GM10248 (cell line): ENCODE results near the gene SETBP1.

Experiments used
- CTCF ChIA-PET: fragments of 300-600 bp; sonication (Branson Sonifier 250); formaldehyde crosslinking; extraction: SDS; loops from one replicate; lab custom pipeline; 2021; ENCODE audit warnings: antibody characterized with exemption; lab: Yijun Ruan, JAX
- POLR2A ChIA-PET: fragments of 350-650 bp; sonication (Branson Sonifier 250); formaldehyde crosslinking; extraction: SDS; loops from one replicate; lab custom pipeline; 2020; ENCODE audit warnings: antibody characterized with exemption; lab: Yijun Ruan, JAX
- DNase-seq: peaks from one replicate; pipeline ENCODE4 v3.0.0; 2012; ENCODE audit errors: extremely low spot score
- CTCF ChIP-seq: IDR thresholded peaks from 2 replicates; pipeline ENCODE4 v1.5.1; 2012; ENCODE audit warnings: mild to moderate bottlenecking, low read depth; ENCODE audit errors: extremely low read depth, missing control alignments, control extremely low read depth

The SETBP1 gene

GRCh38 chr18:44786688-44787087 lies 106.0 kb downstream of the SETBP1 start:
- no peak for TF ChIP-seq CTCF
- ChIA-PET CTCF (interaction anchor here (1.0 to 1.4 kb wide), 8 partner anchors 11 to 119 kb away, joined by 3 to 4 read pairs (median 3); no protein-coding TSS in a partner anchor), POLR2A (no interaction called here)
- peak; percentile 49 for DNase-seq

- TF ChIP-seq CTCF, result no peak
- ChIA-PET POLR2A (no interaction called here), CTCF (interaction anchor here (0.9 to 1.4 kb wide), 2 partner anchors 25 to 30 kb away, joined by 3 read pairs; no protein-coding TSS in a partner anchor)
- no peak for DNase-seq
These were observed 107.6 kb downstream of the SETBP1 start for GRCh38 chr18:44788334-44788733.

- ChIA-PET POLR2A (no interaction called here), CTCF (interaction anchor here (1.0 to 1.4 kb wide), 2 partner anchors 15 to 17 kb away, joined by 3 to 5 read pairs; no protein-coding TSS in a partner anchor)
- DNase-seq, result no peak
These were observed 109.0 kb downstream of the SETBP1 start for GRCh38 chr18:44789710-44790109.

GRCh38 chr18:44790860-44791259 lies 110.2 kb downstream of the SETBP1 start:
- CTCF ChIA-PET, result interaction anchor here (1.1 kb wide), 1 partner anchor 422 kb away, joined by 3 read pairs; no protein-coding TSS in a partner anchor
- POLR2A ChIA-PET, result no interaction called here
- no peak for TF ChIP-seq CTCF
- no peak for DNase-seq

More at GRCh38 chr18:44789710-44790109, 109.0 kb downstream of the SETBP1 start:
- TF ChIP-seq CTCF, result no peak

GRCh38 chr18:44791520-44791919 lies 110.8 kb downstream of the SETBP1 start:
- ChIA-PET CTCF (interaction anchor here (1.1 kb wide), 1 partner anchor 421 kb away, joined by 3 read pairs; no protein-coding TSS in a partner anchor), POLR2A (no interaction called here)
- no peak for TF ChIP-seq CTCF
- DNase-seq, result no peak

- POLR2A ChIA-PET, result no interaction called here
- DNase-seq, result no peak
- CTCF ChIA-PET, result interaction anchor here (0.7 to 1.8 kb wide), 2 partner anchors 11 to 23 kb away, joined by 3 to 4 read pairs; no protein-coding TSS in a partner anchor
- TF ChIP-seq CTCF, result no peak
These were observed 111.9 kb downstream of the SETBP1 start for GRCh38 chr18:44792456-44793061.
